Gastrocnemius medialis (tissue), 4 donors: Measurements from ENCODE around the gene KAZN. TPM values are rescaled to one million over a fixed set of nuclear protein-coding genes. Genes with fewer than 3 reads are reported as not detected.

Experiments used
- ATAC-seq, 2 donors: fragments of 150-250 bp; one replicate each; pipeline ENCODE4 v1.9.1; 2016
- DNase-seq, 2 donors: peaks; one replicate each; pipeline ENCODE4 v3.0.0-alpha.2; 2019
- H3K27ac ChIP-seq, 4 donors: fragments of 200-600 bp; sonication (generic); 1 replicate in 1 of 4; 2 replicates in 3 of 4; pipeline ENCODE4 v1.5.1; 2016 to 2018; ENCODE audit warnings: mild to moderate bottlenecking in 2 of 4, moderate library complexity in 1 of 4
- H3K27me3 ChIP-seq, 3 donors: fragments of 200-600 bp; sonication (generic) in 2 of 3; 1 replicate in 1 of 3; 2 replicates in 2 of 3; pipeline versions ENCODE4 v1.5.1 to v1.6.0; 2016 to 2019; ENCODE audit warnings: mild to moderate bottlenecking in 1 of 3, moderate library complexity in 1 of 3
- H3K36me3 ChIP-seq, 2 donors: fragments of 200-600 bp; sonication (generic) in 1 of 2; one replicate each; pipeline ENCODE4 v1.5.1; 2017 to 2018
- H3K4me1 ChIP-seq, 2 donors: fragments of 200-600 bp; sonication (generic) in 1 of 2; one replicate each; pipeline ENCODE4 v1.5.1; 2016 to 2017; ENCODE audit warnings: mild to moderate bottlenecking in 2 of 2
- H3K4me3 ChIP-seq, 4 donors: fragments of 200-600 bp; sonication (generic) in 3 of 4; 1 replicate in 1 of 4; 2 replicates in 3 of 4; pipeline ENCODE4 v1.5.1; 2016 to 2019; ENCODE audit warnings: mild to moderate bottlenecking in 2 of 4
- H3K9me3 ChIP-seq, 3 donors: fragments of 200-600 bp; sonication (generic) in 2 of 3; 1 replicate in 1 of 3; 2 replicates in 2 of 3; pipeline ENCODE4 v1.5.1; 2016 to 2019
- POLR2A ChIP-seq, 2 donors: fragments of 450-650 bp; IDR thresholded peaks; one replicate each; pipeline ENCODE4 v1.6.1; 2017; ENCODE audit warnings: antibody characterized with exemption in 2 of 2, mild to moderate bottlenecking in 2 of 2, moderate library complexity in 2 of 2
- in situ Hi-C, 4 donors: fragments of 200-750 bp; cut with MboI; loops; one replicate each; pipeline versions ENCODE4 v1.15.0 to v1.8.0; 2017; ENCODE audit warnings: low sequenced_read_pairs in 4 of 4
- intact Hi-C: fragments of 100-400 bp; cut with DNase I; formaldehyde crosslinking; loops from one replicate; pipeline ENCODE4 v1.15.1; 2023; ENCODE audit warnings: low total_unique reads
- total RNA-seq, 4 donors: library from RNA; depleted of rRNA; stranded (reverse); fragments of >200 nt; gene quantifications; one replicate each; pipeline versions ENCODE4 v1.1.0 to v1.2.3, GENCODE V29; 2016
- TF ChIP-seq, protein P1 (sequence below), 5 experiments: fragments of 450-650 bp in 3 of 5; fragments of 200-600 bp in 2 of 5; sonication (generic) in 2 of 5; IDR thresholded peaks in 4 of 5; conservative IDR thresholded peaks in 1 of 5; 1 replicate in 4 of 5; 2 replicates in 1 of 5; pipeline ENCODE4 v1.5.1; 2016 to 2019; ENCODE audit warnings: antibody characterized with exemption in 5 of 5, mild to moderate bottlenecking in 3 of 5, moderate library complexity in 3 of 5

KAZN gene
- total RNA-seq, 4 donors from 2014 or later, result 0.05 to 2.2 (median 1.00) TPM

GRCh38 chr1:14945132-14946010 lies 346.9 kb downstream of the KAZN start:
- Histone ChIP-seq H3K9me3 (no peaks in the 10 kb centered on the region), H3K4me1 (peaks cover 3 to 5% of the 10 kb centered on the region in 2 donors), H3K36me3 (no peaks in the 10 kb centered on the region), H3K4me3 (peak overlapping the region; percentile 15 to 32 (median 20)), H3K27me3 (no peaks in the 10 kb centered on the region), H3K27ac (peak overlapping the region; percentile 14 to 52 (median 38))
- ATAC-seq, result no peak
- no peak for DNase-seq
- TF ChIP-seq, protein P1, sequence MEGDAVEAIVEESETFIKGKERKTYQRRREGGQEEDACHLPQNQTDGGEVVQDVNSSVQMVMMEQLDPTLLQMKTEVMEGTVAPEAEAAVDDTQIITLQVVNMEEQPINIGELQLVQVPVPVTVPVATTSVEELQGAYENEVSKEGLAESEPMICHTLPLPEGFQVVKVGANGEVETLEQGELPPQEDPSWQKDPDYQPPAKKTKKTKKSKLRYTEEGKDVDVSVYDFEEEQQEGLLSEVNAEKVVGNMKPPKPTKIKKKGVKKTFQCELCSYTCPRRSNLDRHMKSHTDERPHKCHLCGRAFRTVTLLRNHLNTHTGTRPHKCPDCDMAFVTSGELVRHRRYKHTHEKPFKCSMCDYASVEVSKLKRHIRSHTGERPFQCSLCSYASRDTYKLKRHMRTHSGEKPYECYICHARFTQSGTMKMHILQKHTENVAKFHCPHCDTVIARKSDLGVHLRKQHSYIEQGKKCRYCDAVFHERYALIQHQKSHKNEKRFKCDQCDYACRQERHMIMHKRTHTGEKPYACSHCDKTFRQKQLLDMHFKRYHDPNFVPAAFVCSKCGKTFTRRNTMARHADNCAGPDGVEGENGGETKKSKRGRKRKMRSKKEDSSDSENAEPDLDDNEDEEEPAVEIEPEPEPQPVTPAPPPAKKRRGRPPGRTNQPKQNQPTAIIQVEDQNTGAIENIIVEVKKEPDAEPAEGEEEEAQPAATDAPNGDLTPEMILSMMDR (IDR thresholded peaks at IDR 0.05 in 4 of 5, conservative IDR thresholded peaks at IDR 0.05 in 1 of 5), result no peak
- TF ChIP-seq POLR2A (IDR thresholded peaks at IDR 0.05), result no peak
- in situ Hi-C loops, result no loop called here
- intact Hi-C loops, result no loop called here

GRCh38 chr1:14946011-14946359 lies 347.5 kb downstream of the KAZN start:
- no peak for ATAC-seq
- no peak for DNase-seq
- Histone ChIP-seq H3K27ac (peak overlapping the region in 2 of 4 donors; percentile 49 to 52), H3K36me3 (no peaks in the 10 kb centered on the region), H3K27me3 (no peaks in the 10 kb centered on the region), H3K4me1 (peaks cover 3 to 5% of the 10 kb centered on the region in 2 donors), H3K4me3 (peak overlapping the region in 1 of 4 donors; percentile 17), H3K9me3 (no peaks in the 10 kb centered on the region)
- in situ Hi-C loops, result no loop called here
- TF ChIP-seq, protein P1 (IDR thresholded peaks at IDR 0.05 in 4 of 5, conservative IDR thresholded peaks at IDR 0.05 in 1 of 5), result no peak
- TF ChIP-seq POLR2A (IDR thresholded peaks at IDR 0.05), result no peak
- intact Hi-C loops, result no loop called here

GRCh38 chr1:14946684-14947238 lies 348.3 kb downstream of the KAZN start:
- Histone ChIP-seq H3K4me1 (peaks cover 3 to 5% of the 10 kb centered on the region in 2 donors), H3K27me3 (no peaks in the 10 kb centered on the region), H3K9me3 (no peaks in the 10 kb centered on the region), H3K36me3 (no peaks in the 10 kb centered on the region), H3K4me3 (no peak overlapping the region), H3K27ac (no peak overlapping the region)
- TF ChIP-seq, protein P1 (IDR thresholded peaks at IDR 0.05 in 4 of 5, conservative IDR thresholded peaks at IDR 0.05 in 1 of 5), result no peak
- no peak for TF ChIP-seq POLR2A (IDR thresholded peaks at IDR 0.05)
- intact Hi-C loops (no loop called here), in situ Hi-C loops (no loop called here)
- no peak for DNase-seq
- ATAC-seq, result no peak

GRCh38 chr1:14947421-14947820 lies 348.9 kb downstream of the KAZN start:
- ATAC-seq (no peak), DNase-seq (no peak)
- Histone ChIP-seq H3K27me3 (no peaks in the 10 kb centered on the region), H3K4me1 (peaks cover 3 to 5% of the 10 kb centered on the region in 2 donors), H3K36me3 (no peaks in the 10 kb centered on the region), H3K27ac (no peak overlapping the region), H3K4me3 (no peak overlapping the region), H3K9me3 (no peaks in the 10 kb centered on the region)
- intact Hi-C loops (no loop called here), in situ Hi-C loops (no loop called here)
- TF ChIP-seq, protein P1 (IDR thresholded peaks at IDR 0.05 in 4 of 5, conservative IDR thresholded peaks at IDR 0.05 in 1 of 5), result no peak
- no peak for TF ChIP-seq POLR2A (IDR thresholded peaks at IDR 0.05)
